HG03175 (cell line): ENCODE measurements around the gene SMIM45.

ENCODE experiments used
- ATAC-seq: cut with Tn5 transposase; IDR thresholded peaks from one replicate; pipeline ENCODE4 v1.9.1; 2021; ENCODE audit warnings: mild to moderate bottlenecking, moderate library complexity; ENCODE audit not compliant: unreplicated experiment

Gene SMIM45

GRCh38 chr22:41915035-41915785, 36.7 kb upstream of the SMIM45 start, which contains the start of gene SHISA8:
Gene SHISA8 (minus strand): TSS chr22:41915074. CDS start chr22:41914667, 407 bp downstream.
- ATAC-seq, result peak; percentile 28

- ATAC-seq, result no peak
Measured at GRCh38 chr22:41915786-41916493, 36.0 kb upstream of the SMIM45 start.

GRCh38 chr22:41916745-41917358, 35.1 kb upstream of the SMIM45 start:
- no peak for ATAC-seq

- no peak for ATAC-seq
Measured at GRCh38 chr22:41917375-41917902, 34.5 kb upstream of the SMIM45 start.

GRCh38 chr22:41917903-41918791, 33.8 kb upstream of the SMIM45 start:
- ATAC-seq, result no peak

GRCh38 chr22:41919357-41920224, 32.4 kb upstream of the SMIM45 start:
- peak; percentile 52 for ATAC-seq

- ATAC-seq, result peak; percentile 26
Measured at GRCh38 chr22:41920271-41920976, 31.5 kb upstream of the SMIM45 start.

GRCh38 chr22:41922328-41922727, 29.6 kb upstream of the SMIM45 start:
- ATAC-seq, result no peak

- ATAC-seq, result no peak
Measured at GRCh38 chr22:41922940-41923594, 28.9 kb upstream of the SMIM45 start.

- ATAC-seq, result no peak
Measured at GRCh38 chr22:41923595-41924276, 28.2 kb upstream of the SMIM45 start.

GRCh38 chr22:41925783-41926460, 26.0 kb upstream of the SMIM45 start:
- ATAC-seq, result peak; percentile 43

- ATAC-seq, result no peak
Measured at GRCh38 chr22:41927813-41928212, 24.1 kb upstream of the SMIM45 start.

- ATAC-seq, result no peak
Measured at GRCh38 chr22:41928593-41929417, 23.1 kb upstream of the SMIM45 start.

- no peak for ATAC-seq
Measured at GRCh38 chr22:41929418-41929810, 22.5 kb upstream of the SMIM45 start.

GRCh38 chr22:41931701-41932269, 20.2 kb upstream of the SMIM45 start:
- no peak for ATAC-seq

GRCh38 chr22:41932353-41932752, 19.6 kb upstream of the SMIM45 start:
- no peak for ATAC-seq
